Stimulated activated CD8-positive, alpha-beta memory T cell treated with anti-CD3 and anti-CD28 coated beads, Interleukin-7, amount 100 ng/mL, for 4 hours (primary cell): ENCODE results near the gene FGF2.
"Not testable (repeated sequence)": the region's sequence is repeated elsewhere in the genome, so short reads cannot be mapped to it uniquely, and the experiment has no call there.

Source experiments
- DNase-seq, 2 donors: peaks; one replicate each; pipeline ENCODE4 v3.0.0-alpha.2; 2020; ENCODE audit warnings: low read depth in 2 of 2

Gene FGF2

GRCh38 chr4:122814426-122814825 lies 12.2 kb upstream of the FGF2 start:
- DNase-seq, result no peak

- no peak for DNase-seq
Observed at GRCh38 chr4:122815248-122815647, 11.4 kb upstream of the FGF2 start.

- no peak for DNase-seq
Observed at GRCh38 chr4:122816476-122816875, 10.2 kb upstream of the FGF2 start.

- DNase-seq, result no peak
Observed at GRCh38 chr4:122819708-122820449, 6.8 kb upstream of the FGF2 start.

- DNase-seq, result no peak
Observed at GRCh38 chr4:122821092-122821491, 5.5 kb upstream of the FGF2 start.

GRCh38 chr4:122822466-122822865 lies 4.2 kb upstream of the FGF2 start:
- no peak for DNase-seq

- no peak for DNase-seq
Observed at GRCh38 chr4:122823476-122823875, 3.2 kb upstream of the FGF2 start.

GRCh38 chr4:122824616-122825015 lies 2.0 kb upstream of the FGF2 start:
- no peak for DNase-seq

- no peak for DNase-seq
Observed at GRCh38 chr4:122826079-122826527, 528 bp upstream of the FGF2 start.

- DNase-seq, result peak in 1 of 2 donors; percentile 7
Observed at GRCh38 chr4:122827258-122827878, 737 bp downstream of the FGF2 start.

- no peak for DNase-seq
Observed at GRCh38 chr4:122827879-122828601, 1.4 kb downstream of the FGF2 start.

- DNase-seq, result no peak
Observed at GRCh38 chr4:122830426-122831095, 3.9 kb downstream of the FGF2 start.

GRCh38 chr4:122831515-122832196 lies 5.0 kb downstream of the FGF2 start:
- no peak for DNase-seq

- DNase-seq, result no peak
Observed at GRCh38 chr4:122832732-122833131, 6.1 kb downstream of the FGF2 start.

- DNase-seq, result no peak
Observed at GRCh38 chr4:122833999-122834398, 7.4 kb downstream of the FGF2 start.

GRCh38 chr4:122836941-122837340 lies 10.3 kb downstream of the FGF2 start:
- no peak for DNase-seq

GRCh38 chr4:122838034-122838433 lies 11.4 kb downstream of the FGF2 start:
- no peak for DNase-seq

GRCh38 chr4:122842392-122842791 lies 15.8 kb downstream of the FGF2 start:
- no peak for DNase-seq

GRCh38 chr4:122842984-122843531 lies 16.4 kb downstream of the FGF2 start:
- DNase-seq, result no peak

- DNase-seq, result not testable (repeated sequence)
Observed at GRCh38 chr4:122844391-122844790, 17.8 kb downstream of the FGF2 start.

- DNase-seq, result no peak
Observed at GRCh38 chr4:122845066-122845465, 18.4 kb downstream of the FGF2 start.
